Ishikawa (cell line): ENCODE results near the gene CCDC70.

Experiments
- CEBPB ChIP-seq: IDR thresholded peaks from 2 replicates; pipeline ENCODE4 v1.6.1; 2012
- CREB1 ChIP-seq: IDR thresholded peaks from 2 replicates; pipeline ENCODE4 v1.6.1; 2012; ENCODE audit warnings: low read depth
- EGR1 ChIP-seq: IDR thresholded peaks from 2 replicates; pipeline ENCODE4 v1.6.1; 2012
- EP300 ChIP-seq: IDR thresholded peaks from 2 replicates; pipeline ENCODE4 v1.6.1; 2012; ENCODE audit warnings: borderline replicate concordance
- FOXM1 ChIP-seq: IDR thresholded peaks from 2 replicates; pipeline ENCODE4 v1.6.1; 2012; ENCODE audit warnings: low read depth, borderline replicate concordance
- NFIC ChIP-seq: IDR thresholded peaks from 2 replicates; pipeline ENCODE4 v1.6.1; 2012
- RAD21 ChIP-seq: IDR thresholded peaks from 2 replicates; pipeline ENCODE4 v1.6.1; 2012; ENCODE audit warnings: low read depth
- TAF1 ChIP-seq: IDR thresholded peaks from 2 replicates; pipeline ENCODE4 v1.6.1; 2012; ENCODE audit warnings: low read depth, mild to moderate bottlenecking
- YY1 ChIP-seq: IDR thresholded peaks from 2 replicates; pipeline ENCODE4 v1.6.1; 2012; ENCODE audit warnings: low read depth
- ZBTB7A ChIP-seq: IDR thresholded peaks from 2 replicates; pipeline ENCODE4 v1.6.1; 2012; ENCODE audit warnings: low read depth
- TF ChIP-seq, protein P1 (sequence below): IDR thresholded peaks from 2 replicates; pipeline ENCODE4 v1.6.1; 2012; ENCODE audit warnings: low read depth, mild to moderate bottlenecking
- TF ChIP-seq, protein P2 (sequence below): IDR thresholded peaks from 2 replicates; pipeline ENCODE4 v1.6.1; 2012

DNA sequence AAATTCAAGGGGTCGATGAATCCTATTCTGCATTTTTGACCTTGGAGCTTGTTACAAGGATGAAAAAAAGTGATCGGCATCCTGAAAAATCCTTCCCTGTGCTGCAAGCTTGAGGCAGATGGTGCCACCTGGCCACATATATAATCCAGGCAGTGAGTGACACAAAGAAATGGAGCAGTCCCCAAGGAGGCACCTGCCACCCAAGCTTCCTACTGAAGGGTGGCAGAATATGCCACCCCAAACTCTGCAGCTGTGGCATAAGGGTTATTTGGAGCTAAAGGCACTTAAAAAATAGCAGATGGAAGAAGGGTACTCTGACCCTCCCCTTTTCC is 32.2 kb upstream of the CCDC70 start:
- TF ChIP-seq TAF1: no peak
- TF ChIP-seq, protein P1, sequence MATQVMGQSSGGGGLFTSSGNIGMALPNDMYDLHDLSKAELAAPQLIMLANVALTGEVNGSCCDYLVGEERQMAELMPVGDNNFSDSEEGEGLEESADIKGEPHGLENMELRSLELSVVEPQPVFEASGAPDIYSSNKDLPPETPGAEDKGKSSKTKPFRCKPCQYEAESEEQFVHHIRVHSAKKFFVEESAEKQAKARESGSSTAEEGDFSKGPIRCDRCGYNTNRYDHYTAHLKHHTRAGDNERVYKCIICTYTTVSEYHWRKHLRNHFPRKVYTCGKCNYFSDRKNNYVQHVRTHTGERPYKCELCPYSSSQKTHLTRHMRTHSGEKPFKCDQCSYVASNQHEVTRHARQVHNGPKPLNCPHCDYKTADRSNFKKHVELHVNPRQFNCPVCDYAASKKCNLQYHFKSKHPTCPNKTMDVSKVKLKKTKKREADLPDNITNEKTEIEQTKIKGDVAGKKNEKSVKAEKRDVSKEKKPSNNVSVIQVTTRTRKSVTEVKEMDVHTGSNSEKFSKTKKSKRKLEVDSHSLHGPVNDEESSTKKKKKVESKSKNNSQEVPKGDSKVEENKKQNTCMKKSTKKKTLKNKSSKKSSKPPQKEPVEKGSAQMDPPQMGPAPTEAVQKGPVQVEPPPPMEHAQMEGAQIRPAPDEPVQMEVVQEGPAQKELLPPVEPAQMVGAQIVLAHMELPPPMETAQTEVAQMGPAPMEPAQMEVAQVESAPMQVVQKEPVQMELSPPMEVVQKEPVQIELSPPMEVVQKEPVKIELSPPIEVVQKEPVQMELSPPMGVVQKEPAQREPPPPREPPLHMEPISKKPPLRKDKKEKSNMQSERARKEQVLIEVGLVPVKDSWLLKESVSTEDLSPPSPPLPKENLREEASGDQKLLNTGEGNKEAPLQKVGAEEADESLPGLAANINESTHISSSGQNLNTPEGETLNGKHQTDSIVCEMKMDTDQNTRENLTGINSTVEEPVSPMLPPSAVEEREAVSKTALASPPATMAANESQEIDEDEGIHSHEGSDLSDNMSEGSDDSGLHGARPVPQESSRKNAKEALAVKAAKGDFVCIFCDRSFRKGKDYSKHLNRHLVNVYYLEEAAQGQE: no peak
- no peak for TF ChIP-seq FOXM1
- no peak for TF ChIP-seq EP300
- TF ChIP-seq, protein P2, sequence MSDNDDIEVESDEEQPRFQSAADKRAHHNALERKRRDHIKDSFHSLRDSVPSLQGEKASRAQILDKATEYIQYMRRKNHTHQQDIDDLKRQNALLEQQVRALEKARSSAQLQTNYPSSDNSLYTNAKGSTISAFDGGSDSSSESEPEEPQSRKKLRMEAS: no peak
- TF ChIP-seq RAD21: no peak
- TF ChIP-seq CEBPB: no peak
- TF ChIP-seq NFIC: no peak
- TF ChIP-seq CREB1: no peak
- no peak for TF ChIP-seq EGR1
- no peak for TF ChIP-seq ZBTB7A
- no peak for TF ChIP-seq YY1
